Dermis blood vessel endothelial cell (primary cell): ENCODE measurements around the gene RPUSD3. TPM values are rescaled to one million over a fixed set of nuclear protein-coding genes. Genes with fewer than 3 reads are reported as not detected.

Experiments used
- DNase-seq: peaks from one replicate; pipeline ENCODE4 v3.0.0; 2010
- total RNA-seq: library from RNA; depleted of rRNA; stranded (reverse); fragments of >200 nt; gene quantifications from 2 replicates; pipeline ENCODE4 v1.2.3, GENCODE V29; 2014

Gene RPUSD3
- total RNA-seq, 1 donor from 2014 or later = 28.9 TPM

DNA sequence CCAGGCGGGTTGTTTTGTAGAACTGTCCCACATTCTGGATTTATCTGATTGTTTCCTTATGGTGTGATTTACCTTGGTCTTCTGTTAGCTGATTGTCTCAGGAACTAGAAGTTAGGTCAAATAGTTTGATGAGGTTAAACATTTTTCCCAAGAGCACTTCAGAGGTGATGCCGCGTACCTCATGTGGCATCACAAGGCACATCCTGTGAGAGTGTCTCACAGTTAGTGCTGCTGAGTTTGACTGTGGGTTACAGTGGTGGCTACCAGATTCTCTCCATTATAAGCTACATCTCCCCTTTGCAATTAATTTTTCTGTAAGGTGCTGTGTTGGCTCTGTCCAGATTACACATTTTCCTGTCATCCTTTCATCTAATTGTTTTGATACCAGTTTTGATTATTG lies 12.6 kb downstream of the RPUSD3 start:
- no peak for DNase-seq

- DNase-seq = no peak
These were observed 14.7 kb downstream of the RPUSD3 start for GRCh38 chr3:9828801-9829755.

GRCh38 chr3:9826815-9827573 lies 16.8 kb downstream of the RPUSD3 start:
- peak; percentile 41 for DNase-seq

GRCh38 chr3:9825451-9826040 lies 18.3 kb downstream of the RPUSD3 start:
- DNase-seq = no peak

- peak; percentile 50 for DNase-seq
These were observed 22.9 kb downstream of the RPUSD3 start for GRCh38 chr3:9820946-9821345.

GRCh38 chr3:9820543-9820942 lies 23.3 kb downstream of the RPUSD3 start:
- no peak for DNase-seq

GRCh38 chr3:9818666-9819335 lies 25.0 kb downstream of the RPUSD3 start:
- DNase-seq = no peak

- DNase-seq = no peak
These were observed 26.4 kb downstream of the RPUSD3 start for GRCh38 chr3:9817436-9817835.

GRCh38 chr3:9815986-9816385 lies 27.8 kb downstream of the RPUSD3 start:
- DNase-seq = no peak

DNA sequence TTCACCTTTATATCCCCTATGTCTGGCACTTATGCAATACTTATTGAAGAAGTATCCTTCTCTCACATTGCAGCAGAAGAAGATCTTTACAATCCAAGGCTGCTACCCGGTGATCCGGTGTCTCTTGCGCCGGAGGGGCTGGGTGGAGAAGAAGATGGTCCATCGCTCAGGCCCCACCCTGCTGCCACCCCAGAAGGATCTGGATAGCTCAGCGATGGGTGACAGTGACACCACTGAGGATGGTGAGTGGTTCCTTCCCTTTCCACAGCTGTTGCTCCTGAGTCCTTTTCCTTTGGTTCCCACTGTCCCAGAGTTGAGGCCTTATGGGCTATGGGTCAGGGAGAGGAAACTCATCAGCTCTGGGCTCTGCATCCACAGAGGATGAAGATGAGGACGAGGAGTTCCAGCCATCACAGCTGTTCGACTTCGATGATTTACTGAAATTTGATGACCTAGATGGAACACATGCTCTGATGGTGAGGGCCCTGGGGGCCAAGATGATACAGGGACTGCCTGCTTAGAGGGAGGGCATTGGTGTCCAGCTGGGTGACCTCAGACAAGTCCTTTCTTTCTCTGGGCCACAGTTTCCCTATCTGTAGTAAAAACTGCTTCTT lies 30.8 kb downstream of the RPUSD3 start:
- no peak for DNase-seq

GRCh38 chr3:9810846-9811245 lies 33.0 kb downstream of the RPUSD3 start:
- DNase-seq = no peak

DNA sequence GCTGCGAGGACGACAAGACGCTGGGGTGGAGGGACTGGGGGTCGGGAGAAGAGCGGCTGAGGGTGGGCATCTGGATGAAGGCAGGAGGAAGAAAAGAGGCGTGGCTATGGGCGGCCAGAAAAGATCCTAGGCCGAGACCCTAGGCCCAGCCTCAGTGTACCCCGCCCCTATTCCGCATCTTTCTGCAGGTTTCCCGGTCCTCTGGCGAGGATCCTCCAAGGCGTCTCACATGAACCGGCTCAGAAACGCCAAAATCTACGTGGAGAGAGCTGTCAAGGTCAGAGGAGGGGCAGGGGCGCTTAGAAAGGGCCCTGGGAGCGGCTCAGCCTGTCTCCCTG lies 33.4 kb downstream of the RPUSD3 start:
- DNase-seq = peak; percentile 15

DNA sequence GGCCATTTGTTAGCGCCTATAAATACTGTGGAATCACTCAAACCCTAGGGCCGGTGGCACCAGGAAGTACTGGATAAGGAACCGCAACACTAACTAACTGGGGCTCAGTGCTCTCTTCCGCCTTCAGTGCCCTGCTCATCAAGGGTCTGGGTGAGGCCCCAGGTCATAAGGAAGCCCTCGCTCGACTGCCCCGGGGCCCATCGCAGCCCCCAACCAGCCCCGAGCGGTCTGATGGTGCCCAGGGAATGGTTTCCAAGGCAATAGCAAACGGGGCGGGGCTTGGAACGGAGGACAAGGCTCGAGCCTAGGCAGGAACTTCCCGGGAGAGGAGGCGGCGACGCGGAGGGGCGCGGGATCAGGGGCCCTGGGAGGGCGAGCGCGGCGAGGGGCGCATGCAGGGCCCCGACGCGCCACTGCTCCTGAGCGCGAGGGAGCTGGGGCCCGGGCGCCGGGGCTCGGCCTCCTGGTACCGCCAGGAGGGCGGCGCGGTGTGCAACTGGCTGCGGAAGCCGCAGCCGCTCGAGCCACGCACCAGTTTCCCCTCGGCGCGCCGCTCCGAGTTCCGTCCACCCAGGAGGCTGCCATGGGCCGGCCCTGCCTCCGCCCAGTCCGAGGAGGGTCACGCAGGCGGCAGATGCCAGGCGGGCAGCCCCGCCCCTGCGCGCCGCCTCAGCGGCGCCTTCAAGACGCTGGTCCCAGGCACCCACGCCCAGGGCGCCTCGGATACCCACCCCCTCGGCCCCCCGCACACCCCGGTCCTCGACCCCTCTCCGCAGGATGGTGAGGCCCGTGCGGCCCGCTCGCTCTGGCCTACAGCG lies 34.0 kb downstream of the RPUSD3 start, which contains the start of gene TTLL3:
TTLL3 (plus strand) TSS at position 648 of the 818 bp plus-strand sequence. CDS start 400 bp downstream, outside the sequence.
- DNase-seq = peak; percentile 66

DNA sequence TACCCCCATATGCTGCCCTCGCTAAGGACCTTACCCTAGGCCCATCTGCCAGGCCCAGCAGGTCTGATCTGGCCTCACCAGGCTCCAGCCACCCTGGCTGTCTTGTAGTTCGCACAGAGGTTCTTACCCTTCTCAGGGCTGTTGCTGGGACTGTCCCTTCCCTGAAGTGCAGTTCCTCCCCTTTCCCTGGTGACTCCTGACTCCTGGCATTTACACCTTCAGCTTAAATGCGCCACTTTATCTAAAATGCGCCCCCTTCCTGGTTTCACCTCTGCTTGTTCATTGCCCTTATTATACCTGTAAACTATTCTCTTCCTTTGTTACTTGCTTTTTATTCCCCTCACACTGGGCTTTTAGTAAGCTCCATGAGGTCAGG lies 34.6 kb downstream of the RPUSD3 start:
- DNase-seq = peak; percentile 12

GRCh38 chr3:9808345-9809037 lies 35.3 kb downstream of the RPUSD3 start:
- DNase-seq = peak; percentile 63

DNA sequence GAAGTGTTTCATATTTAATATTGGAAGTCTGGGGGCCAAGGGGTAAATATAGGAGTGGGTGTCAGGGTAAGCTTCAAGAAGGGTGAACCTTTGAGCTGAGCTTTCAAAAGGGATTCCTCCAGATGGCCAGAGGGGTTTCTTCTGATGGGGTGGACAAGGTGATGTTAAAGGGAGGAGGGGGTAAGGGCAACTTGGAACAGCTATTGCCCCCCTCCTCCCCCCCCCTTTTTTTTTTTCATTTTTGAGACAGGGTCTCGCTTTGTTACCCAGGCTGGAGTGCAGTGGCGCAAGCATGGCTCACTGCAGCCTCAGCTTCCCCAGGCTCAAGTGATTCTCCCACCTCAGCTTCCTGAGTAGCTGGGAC lies 35.8 kb downstream of the RPUSD3 start:
- no peak for DNase-seq

DNA sequence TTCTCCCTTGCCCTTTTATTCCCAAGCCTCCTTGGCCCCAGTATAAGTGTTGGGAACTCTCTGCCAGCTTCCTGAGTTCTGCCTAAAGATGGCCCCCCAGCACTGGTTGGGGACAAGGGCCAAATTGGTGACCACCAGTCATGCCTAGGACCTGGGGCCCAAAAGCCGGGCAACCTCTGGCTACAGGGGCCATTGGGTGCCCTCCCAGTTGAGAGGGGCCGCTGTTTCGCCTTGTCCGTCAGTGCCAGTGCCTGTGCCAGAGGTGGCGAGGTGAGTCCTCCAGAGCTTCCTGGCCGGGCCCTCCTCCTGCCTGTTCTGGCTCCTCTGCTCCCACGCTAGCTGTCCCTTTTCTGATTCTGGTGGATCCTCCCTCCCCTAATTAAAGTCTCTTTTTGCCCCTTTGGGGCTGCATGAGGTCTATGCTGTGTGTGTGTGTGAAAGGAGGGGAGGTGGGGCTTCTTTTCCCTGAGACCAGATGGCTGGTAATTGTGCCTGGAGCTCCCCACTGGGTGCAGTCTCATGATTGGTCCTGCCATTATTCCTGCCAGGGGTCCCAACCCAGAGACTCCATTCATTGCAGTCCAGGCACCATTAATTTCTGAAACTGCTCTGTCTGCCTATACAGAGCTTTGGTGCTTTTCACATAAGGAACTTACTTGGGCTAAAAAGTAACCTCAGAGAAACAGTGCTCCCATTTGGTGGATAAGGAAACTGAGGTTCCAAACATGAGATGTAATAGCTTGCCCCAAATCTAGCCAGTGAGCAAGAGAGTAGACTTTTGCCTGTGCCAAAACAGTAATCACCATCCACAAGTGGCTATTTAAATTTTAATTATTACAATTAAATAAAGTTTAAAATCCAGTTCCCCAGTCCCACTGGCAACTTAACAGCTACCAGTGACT lies 36.9 kb downstream of the RPUSD3 start:
- DNase-seq = no peak

GRCh38 chr3:9806137-9806536 lies 37.7 kb downstream of the RPUSD3 start:
- no peak for DNase-seq

GRCh38 chr3:9804996-9805395 lies 38.8 kb downstream of the RPUSD3 start:
- DNase-seq = no peak

DNA sequence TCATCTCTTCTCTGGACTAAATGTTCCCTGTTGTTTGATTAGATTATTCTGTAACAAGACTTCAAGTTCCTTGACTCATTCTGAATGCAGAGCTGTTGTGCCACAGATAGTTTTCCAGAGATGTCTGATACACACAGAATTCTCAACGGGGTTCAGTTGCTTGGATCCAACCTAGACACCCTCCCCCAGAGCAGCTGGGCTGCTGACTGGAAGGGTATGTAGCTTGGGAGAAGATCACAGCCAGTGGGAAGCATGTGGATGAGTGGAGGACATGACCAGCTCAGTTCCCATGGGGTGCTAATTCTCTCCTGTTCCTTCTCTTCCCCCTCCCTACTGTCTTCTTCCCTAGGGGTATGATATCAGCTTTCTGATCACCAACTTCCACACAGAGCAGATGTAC lies 40.3 kb downstream of the RPUSD3 start:
- DNase-seq = no peak
